ENCODE results near the gene ZNF514.

- TF ChIP-seq, protein P1, sequence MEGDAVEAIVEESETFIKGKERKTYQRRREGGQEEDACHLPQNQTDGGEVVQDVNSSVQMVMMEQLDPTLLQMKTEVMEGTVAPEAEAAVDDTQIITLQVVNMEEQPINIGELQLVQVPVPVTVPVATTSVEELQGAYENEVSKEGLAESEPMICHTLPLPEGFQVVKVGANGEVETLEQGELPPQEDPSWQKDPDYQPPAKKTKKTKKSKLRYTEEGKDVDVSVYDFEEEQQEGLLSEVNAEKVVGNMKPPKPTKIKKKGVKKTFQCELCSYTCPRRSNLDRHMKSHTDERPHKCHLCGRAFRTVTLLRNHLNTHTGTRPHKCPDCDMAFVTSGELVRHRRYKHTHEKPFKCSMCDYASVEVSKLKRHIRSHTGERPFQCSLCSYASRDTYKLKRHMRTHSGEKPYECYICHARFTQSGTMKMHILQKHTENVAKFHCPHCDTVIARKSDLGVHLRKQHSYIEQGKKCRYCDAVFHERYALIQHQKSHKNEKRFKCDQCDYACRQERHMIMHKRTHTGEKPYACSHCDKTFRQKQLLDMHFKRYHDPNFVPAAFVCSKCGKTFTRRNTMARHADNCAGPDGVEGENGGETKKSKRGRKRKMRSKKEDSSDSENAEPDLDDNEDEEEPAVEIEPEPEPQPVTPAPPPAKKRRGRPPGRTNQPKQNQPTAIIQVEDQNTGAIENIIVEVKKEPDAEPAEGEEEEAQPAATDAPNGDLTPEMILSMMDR (IDR thresholded peaks at IDR 0.05; ENCODE audit: insufficient read depth, low read depth, low read length), result no peak
- TF ChIP-seq EZH2 (IDR thresholded peaks at IDR 0.05; ENCODE audit: insufficient read depth, low read length), result no peak
Observed at GRCh38 chr2:95149397-95149984, 10.2 kb downstream of the ZNF514 start.
